Measurements from ENCODE around the gene CAMTA1.

Gene CAMTA1

DNA sequence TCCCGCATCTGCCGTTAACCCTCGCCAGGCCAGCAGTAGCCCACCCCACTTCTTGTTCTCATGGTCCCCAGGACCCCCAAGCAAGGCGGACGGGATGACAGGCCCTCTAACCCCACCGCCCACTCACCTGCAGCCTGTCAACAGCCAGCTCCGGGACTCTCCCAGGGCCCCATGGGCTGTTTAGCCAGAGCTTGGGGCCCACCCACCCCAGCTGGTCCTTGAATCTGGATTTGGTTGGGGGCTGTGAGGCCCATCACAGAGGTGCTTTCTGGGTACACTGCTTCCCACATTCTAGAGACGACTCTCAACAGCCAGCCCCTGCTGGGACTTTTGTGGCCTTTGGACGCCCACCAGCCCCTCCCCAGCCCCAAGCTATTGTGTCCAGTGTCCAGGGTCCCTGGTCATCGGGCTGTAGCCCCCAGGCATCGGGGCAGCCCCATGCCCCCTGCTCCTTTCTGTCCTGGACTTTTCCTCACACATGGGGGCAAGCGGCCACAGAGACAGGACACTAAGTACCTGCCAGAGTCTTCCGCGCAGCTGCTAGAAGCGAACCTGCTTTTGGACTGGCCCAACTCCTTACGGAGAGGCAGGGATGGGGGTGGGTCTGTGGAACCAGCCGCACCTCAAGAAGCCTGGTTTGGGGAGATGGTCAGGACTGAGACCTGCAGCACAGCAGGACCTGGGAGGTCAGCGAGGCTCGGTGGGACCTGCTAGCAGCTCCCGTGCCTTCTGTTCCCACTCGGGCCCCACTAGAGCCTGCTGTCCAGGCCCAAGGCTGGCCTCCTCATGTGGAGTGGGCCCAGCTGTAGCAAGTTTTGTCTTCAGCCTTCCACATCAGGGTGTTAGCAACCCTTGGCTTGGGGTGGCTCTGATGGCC is 777.7 kb downstream of the CAMTA1 start:
- Histone ChIP-seq H3K36me3 (ENCODE audit: low read length) (no peaks in the 10 kb centered on the region), H3K9ac (ENCODE audit: low read length) (no peak overlapping the region), H3K27me3 (ENCODE audit: low read length) (no peaks in the 10 kb centered on the region), H3K27ac (ENCODE audit: low read depth, low read length) (no peak overlapping the region), H3F3A (ENCODE audit: insufficient read depth) (no peaks in the 10 kb centered on the region), H3K79me2 (ENCODE audit: insufficient read depth, low read length) (no peaks in the 10 kb centered on the region), H2AFZ (ENCODE audit: low read depth, low read length, severe bottlenecking) (no peak overlapping the region), H3K4me2 (ENCODE audit: low read depth, low read length, poor library complexity, severe bottlenecking) (no peak overlapping the region), H4K20me1 (ENCODE audit: low read depth, low read length) (no peaks in the 10 kb centered on the region), H3K9me3 (ENCODE audit: insufficient read depth, low read length) (no peaks in the 10 kb centered on the region), H3K4me3 (ENCODE audit: insufficient read depth, low read length, poor library complexity, severe bottlenecking) (no peak overlapping the region), H3K9me2 (replicated peaks; ENCODE audit: insufficient read depth, low read length) (no peaks in the 10 kb centered on the region)
- no peak for TF ChIP-seq EZH2phosphoT487 (conservative IDR thresholded peaks at IDR 0.05; ENCODE audit: low read length)
- TF ChIP-seq, protein P1, sequence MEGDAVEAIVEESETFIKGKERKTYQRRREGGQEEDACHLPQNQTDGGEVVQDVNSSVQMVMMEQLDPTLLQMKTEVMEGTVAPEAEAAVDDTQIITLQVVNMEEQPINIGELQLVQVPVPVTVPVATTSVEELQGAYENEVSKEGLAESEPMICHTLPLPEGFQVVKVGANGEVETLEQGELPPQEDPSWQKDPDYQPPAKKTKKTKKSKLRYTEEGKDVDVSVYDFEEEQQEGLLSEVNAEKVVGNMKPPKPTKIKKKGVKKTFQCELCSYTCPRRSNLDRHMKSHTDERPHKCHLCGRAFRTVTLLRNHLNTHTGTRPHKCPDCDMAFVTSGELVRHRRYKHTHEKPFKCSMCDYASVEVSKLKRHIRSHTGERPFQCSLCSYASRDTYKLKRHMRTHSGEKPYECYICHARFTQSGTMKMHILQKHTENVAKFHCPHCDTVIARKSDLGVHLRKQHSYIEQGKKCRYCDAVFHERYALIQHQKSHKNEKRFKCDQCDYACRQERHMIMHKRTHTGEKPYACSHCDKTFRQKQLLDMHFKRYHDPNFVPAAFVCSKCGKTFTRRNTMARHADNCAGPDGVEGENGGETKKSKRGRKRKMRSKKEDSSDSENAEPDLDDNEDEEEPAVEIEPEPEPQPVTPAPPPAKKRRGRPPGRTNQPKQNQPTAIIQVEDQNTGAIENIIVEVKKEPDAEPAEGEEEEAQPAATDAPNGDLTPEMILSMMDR (IDR thresholded peaks at IDR 0.05; ENCODE audit: insufficient read depth, low read length, poor library complexity, severe bottlenecking), result no peak

DNA sequence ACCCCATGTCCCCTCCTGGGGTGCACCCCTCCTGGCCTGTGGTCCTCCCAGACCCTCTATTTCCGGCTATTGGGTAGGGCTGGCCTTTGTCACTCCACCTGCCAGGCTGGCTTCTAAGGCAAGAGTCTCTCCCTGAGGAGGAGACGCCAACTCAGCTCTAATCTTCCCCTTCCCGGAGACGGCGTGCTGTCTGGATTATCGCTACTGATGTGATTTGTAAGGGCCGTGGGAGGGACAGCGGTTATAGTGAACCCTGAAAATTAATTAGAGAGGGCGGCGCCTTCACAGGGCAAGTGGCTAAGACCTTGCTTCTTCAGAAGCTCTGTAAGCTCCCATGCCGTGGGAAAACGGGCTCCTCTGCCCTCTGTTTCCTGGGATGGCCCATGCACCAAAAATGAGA is 778.9 kb downstream of the CAMTA1 start:
- no peak overlapping the region for H3K27ac ChIP-seq (ENCODE audit: low read depth, low read length)
- H3F3A ChIP-seq (ENCODE audit: insufficient read depth), result no peaks in the 10 kb centered on the region
- no peaks in the 10 kb centered on the region for H3K9me2 ChIP-seq (replicated peaks; ENCODE audit: insufficient read depth, low read length)
- no peaks in the 10 kb centered on the region for H3K27me3 ChIP-seq (ENCODE audit: low read length)
- H3K9me3 ChIP-seq (ENCODE audit: insufficient read depth, low read length), result no peaks in the 10 kb centered on the region
- H3K36me3 ChIP-seq (ENCODE audit: low read length), result no peaks in the 10 kb centered on the region
- no peak overlapping the region for H3K9ac ChIP-seq (ENCODE audit: low read length)
- H2AFZ ChIP-seq (ENCODE audit: low read depth, low read length, severe bottlenecking), result no peak overlapping the region
- TF ChIP-seq, protein P1 (IDR thresholded peaks at IDR 0.05; ENCODE audit: insufficient read depth, low read length, poor library complexity, severe bottlenecking), result no peak
- no peak for TF ChIP-seq EZH2phosphoT487 (conservative IDR thresholded peaks at IDR 0.05; ENCODE audit: low read length)
- no peaks in the 10 kb centered on the region for H3K79me2 ChIP-seq (ENCODE audit: insufficient read depth, low read length)
- no peak overlapping the region for H3K4me3 ChIP-seq (ENCODE audit: insufficient read depth, low read length, poor library complexity, severe bottlenecking)
- H3K4me2 ChIP-seq (ENCODE audit: low read depth, low read length, poor library complexity, severe bottlenecking), result no peak overlapping the region
- no peaks in the 10 kb centered on the region for H4K20me1 ChIP-seq (ENCODE audit: low read depth, low read length)

DNA sequence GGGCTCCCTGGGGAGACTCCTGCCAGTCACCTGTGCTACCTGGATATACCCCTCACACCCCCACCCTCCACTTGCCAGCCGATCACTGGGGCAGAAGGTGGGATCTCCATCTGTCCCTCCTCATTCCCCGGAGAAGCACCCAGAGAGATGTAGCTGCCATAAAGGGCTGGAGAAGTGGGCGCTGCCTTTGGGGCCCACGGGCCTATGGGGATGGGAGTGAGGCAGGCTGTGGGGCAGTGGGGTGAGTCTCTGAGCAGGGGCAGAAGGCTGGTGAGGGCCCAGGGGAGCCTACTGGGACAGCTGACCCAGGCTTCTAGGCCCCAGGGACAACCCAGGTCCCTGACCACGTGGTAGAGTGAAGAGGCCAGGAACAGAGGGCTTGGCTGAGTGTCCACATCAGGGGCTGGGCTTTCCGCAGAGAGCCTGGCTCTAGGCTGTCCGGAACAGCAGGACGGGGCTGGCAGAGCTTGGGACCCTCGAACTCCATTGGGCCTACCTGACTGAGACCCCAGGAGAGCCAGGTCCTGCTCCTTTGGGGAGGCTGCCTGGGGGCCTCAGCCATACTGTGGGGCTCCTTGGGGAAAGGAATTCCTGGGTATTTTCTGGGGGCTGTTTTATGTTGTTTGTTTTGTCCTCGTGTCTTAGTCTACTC is 780.0 kb downstream of the CAMTA1 start:
- Histone ChIP-seq H3K27me3 (ENCODE audit: low read length) (no peaks in the 10 kb centered on the region), H3F3A (ENCODE audit: insufficient read depth) (no peaks in the 10 kb centered on the region), H3K79me2 (ENCODE audit: insufficient read depth, low read length) (no peaks in the 10 kb centered on the region), H3K9me3 (ENCODE audit: insufficient read depth, low read length) (no peaks in the 10 kb centered on the region), H2AFZ (ENCODE audit: low read depth, low read length, severe bottlenecking) (no peak overlapping the region), H3K9me2 (replicated peaks; ENCODE audit: insufficient read depth, low read length) (no peaks in the 10 kb centered on the region), H3K27ac (ENCODE audit: low read depth, low read length) (no peak overlapping the region), H4K20me1 (ENCODE audit: low read depth, low read length) (no peaks in the 10 kb centered on the region), H3K4me2 (ENCODE audit: low read depth, low read length, poor library complexity, severe bottlenecking) (no peak overlapping the region), H3K9ac (ENCODE audit: low read length) (no peak overlapping the region), H3K36me3 (ENCODE audit: low read length) (no peaks in the 10 kb centered on the region), H3K4me3 (ENCODE audit: insufficient read depth, low read length, poor library complexity, severe bottlenecking) (no peak overlapping the region)
- TF ChIP-seq EZH2phosphoT487 (conservative IDR thresholded peaks at IDR 0.05; ENCODE audit: low read length), result no peak
- TF ChIP-seq, protein P1 (IDR thresholded peaks at IDR 0.05; ENCODE audit: insufficient read depth, low read length, poor library complexity, severe bottlenecking), result no peak

Data from SU-DHL-6 (cell line).